SK-MEL-5 (cell line): ENCODE results near the gene DNAJC4. TPM values are rescaled to one million over a fixed set of nuclear protein-coding genes. Genes with fewer than 3 reads are reported as not detected.
"Not testable (repeated sequence)": the region's sequence is repeated elsewhere in the genome, so short reads cannot be mapped to it uniquely, and the experiment has no call there.

Experiments used
- DNase-seq: peaks from one replicate; pipeline ENCODE4 v3.0.0-alpha.2; 2016; ENCODE audit warnings: low read depth, low spot score
- in situ Hi-C: cut with HindIII; loops from 2 replicates; pipeline ENCODE4 v1.10.0; 2016; ENCODE audit warnings: low sequenced_read_pairs, high pct_unique_total_duplicates, low pct_unique_long_range_greater_than_20kb
- total RNA-seq: library from RNA; depleted of rRNA; stranded (reverse); fragments of >200 nt; shearing (Covaris generic); gene quantifications from 2 replicates; pipeline ENCODE4 v1.2.3, GENCODE V29; 2014

The DNAJC4 gene
- total RNA-seq, 1 experiment from 2014 or later = 6.5 TPM

- in situ Hi-C loops = no loop called here
- no peak for DNase-seq
Observed at GRCh38 chr11:64237484-64237951, 7.2 kb downstream of the DNAJC4 start.

- in situ Hi-C loops = no loop called here
- DNase-seq = no peak
Observed at GRCh38 chr11:64238076-64238475, 7.7 kb downstream of the DNAJC4 start.

- in situ Hi-C loops = no loop called here
- DNase-seq = no peak
Observed at GRCh38 chr11:64238999-64239398, 8.7 kb downstream of the DNAJC4 start.

- in situ Hi-C loops = no loop called here
- no peak for DNase-seq
Observed at GRCh38 chr11:64239662-64240434, 9.5 kb downstream of the DNAJC4 start.

GRCh38 chr11:64240435-64241240 lies 10.3 kb downstream of the DNAJC4 start, which contains the start of gene FKBP2:
Gene FKBP2, plus strand, starts transcription at chr11:64241095. Its CDS starts 1,293 bp downstream, at chr11:64242388.
- in situ Hi-C loops = no loop called here
- peak; percentile 93 for DNase-seq

GRCh38 chr11:64241241-64241490 lies 10.8 kb downstream of the DNAJC4 start:
- in situ Hi-C loops = no loop called here

GRCh38 chr11:64241491-64242374 lies 11.4 kb downstream of the DNAJC4 start:
- in situ Hi-C loops = no loop called here

More at GRCh38 chr11:64241241-64241490, 10.8 kb downstream of the DNAJC4 start:
- peak; percentile 97 for DNase-seq

GRCh38 chr11:64243236-64243854 lies 13.0 kb downstream of the DNAJC4 start:
- no peak for DNase-seq
- in situ Hi-C loops = no loop called here

More at GRCh38 chr11:64241491-64242374, 11.4 kb downstream of the DNAJC4 start:
- DNase-seq = no peak

GRCh38 chr11:64244107-64244506 lies 13.8 kb downstream of the DNAJC4 start:
- in situ Hi-C loops = no loop called here
- DNase-seq = no peak

GRCh38 chr11:64244966-64245365 lies 14.6 kb downstream of the DNAJC4 start:
- in situ Hi-C loops = no loop called here
- DNase-seq = no peak

- in situ Hi-C loops = no loop called here
- no peak for DNase-seq
Observed at GRCh38 chr11:64245401-64245796, 15.1 kb downstream of the DNAJC4 start.

- peak; percentile 63 for DNase-seq
- in situ Hi-C loops = no loop called here
Observed at GRCh38 chr11:64245797-64246620, 15.7 kb downstream of the DNAJC4 start.

GRCh38 chr11:64246621-64246870 lies 16.2 kb downstream of the DNAJC4 start:
- in situ Hi-C loops, DNase-seq: not testable (repeated sequence)

GRCh38 chr11:64246871-64247728 lies 16.8 kb downstream of the DNAJC4 start, which contains the start of gene PPP1R14B:
Gene PPP1R14B, minus strand, starts transcription at chr11:64246943. Its CDS starts 270 bp downstream, at chr11:64246673.
- in situ Hi-C loops = no loop called here
- DNase-seq = peak; percentile 76

- DNase-seq = no peak
- in situ Hi-C loops = no loop called here
Observed at GRCh38 chr11:64247729-64248531, 17.6 kb downstream of the DNAJC4 start.
